T47D (cell line): ENCODE data around the gene SEZ6L.
A peak's percentile ranks its signal among the peaks of the same experiment; 100 is the strongest.

ENCODE experiments used
- DNase-seq, 2 experiments: peaks; one replicate each; pipeline versions ENCODE4 v3.0.0 to v3.0.0-alpha.2; 2011 to 2012; ENCODE audit warnings: low read depth in 1 of 2, low spot score in 1 of 2
- JUND ChIP-seq: IDR thresholded peaks from 2 replicates; pipeline ENCODE4 v1.6.1; 2012; ENCODE audit warnings: low read depth
- in situ Hi-C: cut with HindIII; loops from 2 replicates; pipeline ENCODE4 v1.10.0; 2016; ENCODE audit warnings: low sequenced_read_pairs, low pct_unique_long_range_greater_than_20kb

The SEZ6L gene

DNA sequence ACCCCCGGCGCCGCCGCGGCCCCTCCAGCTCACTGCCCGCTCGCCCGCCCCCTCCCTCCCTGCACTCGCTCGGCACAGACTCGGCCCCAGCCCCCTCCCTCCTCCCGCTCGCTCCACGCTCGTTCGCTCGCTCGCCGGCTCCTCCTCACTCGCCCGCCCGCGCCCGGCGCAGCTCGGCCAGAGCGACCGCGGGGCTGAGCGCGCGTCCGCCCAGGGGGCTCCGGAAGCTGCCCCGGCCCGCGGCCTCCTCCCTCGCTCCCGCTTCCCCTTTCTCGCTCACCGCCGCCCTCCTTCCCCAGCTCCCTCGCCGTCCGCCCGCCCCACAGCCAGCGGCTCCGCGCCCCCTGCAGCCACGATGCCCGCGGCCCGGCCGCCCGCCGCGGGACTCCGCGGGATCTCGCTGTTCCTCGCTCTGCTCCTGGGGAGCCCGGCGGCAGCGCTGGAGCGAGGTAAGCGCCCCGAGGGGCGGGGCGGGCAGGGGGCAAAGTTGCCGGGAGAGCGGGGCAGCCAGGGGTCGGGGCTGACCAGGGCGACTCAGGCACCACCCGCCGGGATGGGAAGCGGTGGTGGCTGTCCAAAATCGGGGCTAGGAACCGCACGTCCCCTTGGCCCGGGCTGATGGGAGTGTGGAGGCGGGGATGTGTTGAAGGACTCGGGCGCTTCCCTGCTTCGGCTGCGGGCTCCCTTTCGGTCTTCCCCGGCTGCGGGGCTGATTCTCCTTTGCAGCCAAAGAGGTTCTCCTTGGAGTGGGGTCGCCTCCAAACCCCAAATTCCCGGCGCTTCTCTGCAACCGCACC is at the start of gene SEZ6L:
SEZ6L (plus strand) TSS at position 148 of the 797 bp plus-strand sequence; CDS start at position 356, 208 bp downstream.
- in situ Hi-C loops, result no loop called here
- DNase-seq, result no peak
- TF ChIP-seq JUND, result no peak

DNA sequence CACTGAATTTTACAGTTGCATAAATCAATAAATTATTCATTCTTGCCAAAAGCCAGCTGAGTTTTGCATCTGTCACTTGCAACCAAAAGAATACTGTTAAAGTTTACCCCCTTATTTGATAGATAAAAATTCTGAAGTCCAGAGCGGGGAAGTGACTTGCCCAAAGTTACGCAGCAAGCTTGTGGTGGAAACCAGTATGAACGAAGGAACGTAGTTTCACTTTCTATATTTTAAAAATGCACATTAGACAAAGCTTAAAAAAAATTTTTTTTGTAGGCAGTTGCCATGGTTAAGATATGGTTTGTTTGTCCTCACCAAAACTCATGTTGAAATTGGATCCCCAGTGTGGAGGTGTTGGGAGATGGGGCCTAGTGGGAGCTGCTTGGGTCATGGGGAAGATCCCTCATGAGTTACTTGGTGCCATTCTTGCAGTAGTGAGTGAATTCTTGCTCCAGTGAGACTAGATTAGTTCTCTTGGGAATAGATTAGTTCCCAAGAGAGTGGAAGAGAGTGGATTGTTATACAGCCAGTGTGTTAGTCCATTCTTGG is 46.3 kb upstream of the SEZ6L start:
- in situ Hi-C loops, result no loop called here
- DNase-seq, result no peak
- TF ChIP-seq JUND, result no peak

DNA sequence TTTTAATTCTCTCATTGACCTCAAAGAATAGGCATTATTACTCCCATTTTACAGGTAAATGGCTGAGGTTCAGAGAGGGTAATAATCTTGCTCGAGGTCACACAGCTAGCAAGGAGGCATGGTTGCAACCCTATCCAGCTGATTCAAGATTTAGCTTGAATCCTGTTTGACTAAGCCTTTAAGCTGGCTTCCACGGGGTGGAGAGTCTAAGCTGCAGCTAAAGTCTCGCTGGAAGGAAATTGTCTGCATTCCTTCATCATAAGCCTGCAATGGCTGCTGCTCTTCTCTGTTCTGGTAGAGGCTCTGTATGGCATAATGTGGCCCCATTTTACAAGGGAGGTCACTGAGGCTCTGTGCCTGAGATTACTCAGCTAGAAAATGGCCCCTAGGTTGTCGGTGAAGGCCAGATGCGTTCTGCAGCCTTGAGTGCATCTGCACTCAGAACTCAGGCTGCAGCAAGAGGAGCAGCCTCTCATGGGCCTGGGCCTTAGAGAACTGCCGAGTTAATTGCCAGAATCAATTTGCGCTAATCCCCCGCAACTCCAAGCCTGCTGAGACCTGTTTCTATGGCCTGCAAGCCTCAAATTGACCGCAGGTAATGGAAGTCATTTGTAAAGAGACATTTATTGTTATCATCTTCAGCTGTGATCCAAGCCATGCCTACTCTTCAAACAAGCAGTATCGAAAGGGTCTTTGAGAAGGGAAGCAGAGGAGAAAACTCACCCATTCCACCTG is 44.1 kb upstream of the SEZ6L start:
- DNase-seq, result no peak
- in situ Hi-C loops, result no loop called here
- TF ChIP-seq JUND, result no peak

DNA sequence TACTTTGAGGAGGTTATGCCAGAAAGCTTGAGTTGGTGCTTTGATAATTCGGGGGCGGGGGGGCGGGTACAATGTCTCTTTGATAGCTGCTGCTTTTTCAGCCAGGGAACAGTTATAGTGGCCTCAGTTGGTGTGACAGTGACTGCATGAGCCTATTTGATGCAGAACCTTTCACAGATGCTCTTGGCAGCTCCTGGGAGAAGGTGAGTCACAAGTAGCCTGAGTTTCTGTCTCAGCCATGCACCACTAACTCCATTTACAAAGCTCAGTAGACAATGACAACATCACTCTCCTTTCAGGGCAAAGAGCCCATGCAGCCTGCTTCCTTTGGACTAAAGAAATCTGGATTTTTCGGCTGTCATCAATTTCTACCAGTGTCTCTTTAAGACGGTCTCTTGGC is 42.1 kb upstream of the SEZ6L start:
- in situ Hi-C loops, result no loop called here
- DNase-seq, result no peak
- no peak for TF ChIP-seq JUND

DNA sequence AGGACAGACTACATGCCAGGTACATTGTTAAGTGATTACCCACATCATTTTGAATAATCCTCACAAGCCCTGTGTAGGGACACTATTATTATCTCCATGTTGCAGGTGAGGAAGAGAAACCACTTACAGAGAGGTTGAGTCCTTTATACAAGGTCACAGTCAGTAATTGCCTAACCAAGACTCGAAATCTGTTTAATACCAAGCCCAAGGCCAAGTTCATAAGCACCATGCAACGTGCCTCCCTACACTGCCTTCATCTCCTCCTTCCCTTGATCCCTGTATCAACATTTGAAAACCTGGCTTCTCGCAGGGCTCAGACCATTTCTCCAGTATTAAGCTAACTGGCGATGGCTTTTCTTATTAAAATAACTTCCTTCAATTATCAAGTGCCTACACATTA is 41.7 kb upstream of the SEZ6L start:
- in situ Hi-C loops, result no loop called here
- no peak for DNase-seq
- TF ChIP-seq JUND, result no peak

DNA sequence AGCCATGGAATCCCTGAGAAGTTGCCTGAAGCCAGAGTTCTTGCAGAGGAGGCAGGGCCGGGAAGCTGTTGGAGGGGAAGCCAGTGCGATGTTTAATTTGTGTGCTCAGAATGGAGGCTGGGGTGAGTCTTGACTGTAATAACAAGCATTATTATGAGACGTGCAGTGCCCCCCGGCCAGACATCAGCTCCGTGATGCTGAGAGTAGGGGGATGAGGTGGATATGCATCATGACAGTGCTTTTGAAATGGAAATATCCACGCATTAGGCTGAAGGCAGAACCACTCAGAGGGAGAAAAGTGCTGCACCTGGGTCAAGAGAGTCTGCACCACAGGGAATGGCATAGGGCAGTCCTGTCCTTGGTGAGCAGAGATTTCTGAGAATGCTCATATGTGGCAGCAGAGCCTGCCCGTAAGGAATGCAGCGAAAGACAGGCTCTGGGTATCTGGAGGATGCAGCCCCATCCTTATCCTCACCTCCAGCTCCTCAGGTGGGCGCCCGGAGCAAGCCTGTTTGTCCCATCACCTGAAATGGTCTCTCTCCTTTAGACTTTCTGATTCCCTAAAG is 37.6 kb upstream of the SEZ6L start:
- DNase-seq, result no peak
- in situ Hi-C loops, result no loop called here
- TF ChIP-seq JUND, result no peak

DNA sequence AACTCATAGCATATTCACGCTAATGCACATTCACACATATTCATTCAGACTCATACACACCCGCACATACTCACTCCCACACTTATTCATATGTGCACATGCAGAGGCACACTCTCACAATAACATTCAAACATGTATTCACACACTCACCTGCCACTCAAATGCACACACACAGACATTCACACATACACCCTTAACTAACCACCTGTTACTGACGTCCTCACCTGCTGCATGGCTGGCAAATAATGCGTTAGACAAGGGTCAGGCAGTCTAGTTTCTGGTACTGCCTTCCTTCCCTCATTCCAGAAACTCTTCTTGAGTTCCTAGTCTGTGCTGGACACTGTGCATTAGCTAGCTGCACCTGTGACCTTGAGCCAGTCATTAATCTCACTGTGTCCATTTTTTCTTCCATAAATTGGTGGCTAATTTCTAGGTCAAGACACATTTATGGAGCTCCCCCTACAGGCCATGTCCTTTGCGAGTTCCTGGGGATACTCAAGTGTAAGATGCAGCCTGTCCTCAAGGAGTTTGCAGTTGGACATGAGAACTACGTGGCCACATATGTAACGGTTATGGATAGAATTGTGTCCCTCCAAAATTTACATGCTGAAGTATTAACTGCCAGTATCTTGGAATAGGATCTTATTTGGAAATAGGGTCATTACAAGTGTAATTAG is 34.5 kb upstream of the SEZ6L start:
- in situ Hi-C loops, result no loop called here
- no peak for DNase-seq
- TF ChIP-seq JUND, result no peak

DNA sequence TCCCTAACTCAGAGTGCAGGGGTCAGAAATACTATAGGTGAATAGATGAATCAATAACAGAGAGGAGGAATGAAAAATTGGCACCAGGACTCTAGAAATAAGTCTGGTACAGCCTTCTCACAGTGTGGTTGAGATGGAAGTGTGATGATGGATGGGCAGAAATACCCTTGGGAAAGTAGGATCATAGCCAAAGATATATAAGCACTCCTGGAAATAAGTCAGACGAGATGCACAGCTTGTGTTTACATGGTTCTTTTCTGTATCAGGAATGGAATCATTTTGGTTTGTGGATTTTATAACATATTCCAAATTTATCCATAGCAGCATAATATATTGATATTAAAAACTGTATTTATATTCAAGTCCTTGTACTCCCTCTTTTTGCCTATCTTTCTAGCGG is 33.5 kb upstream of the SEZ6L start:
- TF ChIP-seq JUND, result no peak
- no peak for DNase-seq
- in situ Hi-C loops, result no loop called here

DNA sequence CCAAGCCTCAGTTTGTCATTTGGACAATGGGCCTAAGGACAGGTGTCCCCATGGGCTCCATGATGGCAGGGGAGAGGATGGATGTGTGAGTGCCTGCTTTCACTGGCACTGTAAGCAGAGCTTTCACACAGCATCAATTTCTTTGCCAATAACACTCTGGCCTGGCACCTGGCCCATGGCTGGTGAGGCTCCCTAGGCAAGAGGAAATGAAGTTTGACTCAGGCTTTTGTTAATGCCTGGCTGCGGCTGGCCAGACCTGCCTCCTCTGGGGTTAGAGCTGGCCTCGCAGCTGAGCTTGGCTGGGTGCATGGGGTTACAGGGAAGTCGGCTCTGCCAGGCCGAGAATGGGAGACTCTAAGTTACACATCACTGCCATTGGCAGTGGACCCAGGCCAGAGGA is 30.0 kb upstream of the SEZ6L start:
- in situ Hi-C loops, result no loop called here
- TF ChIP-seq JUND, result no peak
- peak in 1 of 2 experiments; percentile 6 for DNase-seq

DNA sequence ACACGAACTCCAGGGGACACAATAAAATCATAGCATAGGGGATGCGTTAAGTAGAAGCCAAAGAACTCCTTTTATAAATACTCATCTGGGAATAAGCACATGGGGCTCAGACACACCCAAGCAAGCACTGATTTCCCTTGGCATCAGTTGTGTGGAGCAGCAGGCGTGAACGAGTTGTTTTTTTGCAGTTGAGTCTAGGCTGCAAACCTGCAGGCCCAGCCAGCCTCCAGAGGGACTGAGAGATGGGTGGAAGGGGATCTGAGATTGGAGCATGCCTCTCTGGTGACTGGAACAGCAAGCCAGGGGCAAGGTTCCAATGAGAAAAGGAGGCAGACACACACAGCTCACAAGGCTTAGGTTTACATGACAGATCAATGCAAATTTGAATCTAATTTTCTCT is 27.4 kb upstream of the SEZ6L start:
- DNase-seq, result no peak
- in situ Hi-C loops, result no loop called here
- TF ChIP-seq JUND, result no peak

DNA sequence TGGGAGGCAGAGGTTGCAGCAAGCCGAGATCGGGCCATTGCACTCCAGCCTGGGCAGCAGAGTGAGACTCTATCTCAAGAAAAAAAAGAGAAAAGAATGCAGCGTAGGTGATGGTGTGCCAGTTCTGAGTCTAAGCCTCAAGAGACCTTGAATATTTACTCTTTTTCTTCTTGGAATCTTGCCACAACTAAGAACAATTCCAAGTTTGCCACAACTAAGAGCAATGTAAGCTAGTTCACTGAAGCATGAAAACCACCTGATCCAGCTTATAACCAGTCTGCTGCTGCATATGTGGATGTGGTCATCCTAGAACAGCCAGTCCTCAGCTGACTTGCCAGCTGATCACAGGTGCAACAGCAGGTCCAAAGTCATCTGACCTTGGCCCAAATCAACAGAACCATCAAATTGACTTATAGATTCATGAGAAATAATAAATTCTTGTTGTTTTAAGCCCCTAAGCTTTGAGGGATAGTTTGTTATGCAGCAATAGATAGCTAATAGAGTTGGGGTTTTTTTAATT is 25.4 kb upstream of the SEZ6L start:
- no peak for TF ChIP-seq JUND
- in situ Hi-C loops, result no loop called here
- no peak for DNase-seq

DNA sequence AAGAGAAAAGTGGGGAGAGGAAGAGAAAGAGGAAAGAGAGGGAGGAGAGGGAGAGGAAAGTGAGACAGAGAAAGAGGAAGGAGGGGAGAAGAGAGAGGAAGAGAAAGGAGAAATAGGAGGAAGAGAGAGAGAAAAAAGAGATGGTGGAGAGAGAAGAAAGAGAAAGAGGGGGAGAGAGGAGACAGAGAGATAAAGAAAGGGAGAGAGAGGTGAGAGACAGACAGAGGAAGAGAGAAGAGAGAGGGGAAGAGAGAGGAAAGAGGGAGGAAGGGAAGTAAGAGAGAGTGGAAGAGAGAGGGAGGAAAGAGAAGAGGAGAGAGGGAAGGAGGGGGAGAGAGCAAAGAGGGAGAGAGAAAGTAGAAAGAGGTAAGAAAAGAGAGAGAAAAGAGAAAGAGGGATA is 9.4 kb upstream of the SEZ6L start:
- in situ Hi-C loops, result no loop called here

More for the DNA sequence above, 9.4 kb upstream of the SEZ6L start:
- no peak for DNase-seq
- no peak for TF ChIP-seq JUND
